HG03432 (cell line): ENCODE data around the gene EEF1B2.
A peak's percentile ranks its signal among the peaks of the same experiment; 100 is the strongest.
"Not testable (repeated sequence)": the region's sequence is repeated elsewhere in the genome, so short reads cannot be mapped to it uniquely, and the experiment has no call there.

Experiments used
- ATAC-seq: cut with Tn5 transposase; IDR thresholded peaks from one replicate; pipeline ENCODE4 v1.9.1; 2021; ENCODE audit warnings: mild to moderate bottlenecking, moderate library complexity; ENCODE audit not compliant: unreplicated experiment

Gene EEF1B2

DNA sequence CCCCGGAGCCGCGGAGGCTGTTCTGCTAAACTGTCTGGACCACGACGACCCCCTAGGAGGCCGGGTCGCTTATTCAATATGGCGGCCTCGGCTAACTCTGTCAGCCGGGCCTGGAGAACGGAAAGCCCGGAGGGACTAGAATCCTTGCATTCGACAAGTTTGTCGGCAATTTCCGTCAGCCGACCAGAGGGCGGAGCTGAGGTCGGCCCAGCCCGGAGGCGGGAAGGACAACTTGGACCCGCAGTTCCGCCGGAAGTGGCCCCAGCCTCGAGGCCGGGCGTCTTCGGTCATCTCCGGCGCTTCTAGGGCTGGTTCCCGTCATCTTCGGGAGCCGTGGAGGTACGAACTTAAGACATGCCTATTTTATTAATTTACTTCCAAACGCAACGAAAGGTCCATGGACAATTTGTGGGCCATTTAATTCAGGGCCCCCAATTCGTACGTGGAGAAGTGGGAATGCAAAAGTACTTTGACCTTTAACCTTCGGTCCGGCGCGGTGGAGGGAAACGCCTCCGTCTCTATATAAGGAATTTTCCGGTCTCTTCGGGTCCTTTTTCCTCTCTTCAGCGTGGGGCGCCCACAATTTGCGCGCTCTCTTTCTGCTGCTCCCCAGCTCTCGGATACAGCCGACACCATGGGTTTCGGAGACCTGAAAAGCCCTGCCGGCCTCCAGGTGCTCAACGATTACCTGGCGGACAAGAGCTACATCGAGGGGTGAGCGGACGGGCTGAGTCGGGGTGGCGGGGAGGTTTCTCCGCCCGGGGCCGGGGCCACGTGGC lies at the start of gene EEF1B2, which contains the start of gene NDUFS1:
Gene EEF1B2 (plus strand): TSS at position 550 of the 779 bp plus-strand sequence. CDS start 85 bp downstream, at position 635.
Gene NDUFS1 (minus strand): TSS at position 99 of the 779 bp plus-strand sequence. CDS start 5,766 bp downstream, outside the sequence.
- ATAC-seq: peak; percentile 92

- no peak for ATAC-seq
Observed at GRCh38 chr2:206112108-206112507, 47.6 kb upstream of the EEF1B2 start.

DNA sequence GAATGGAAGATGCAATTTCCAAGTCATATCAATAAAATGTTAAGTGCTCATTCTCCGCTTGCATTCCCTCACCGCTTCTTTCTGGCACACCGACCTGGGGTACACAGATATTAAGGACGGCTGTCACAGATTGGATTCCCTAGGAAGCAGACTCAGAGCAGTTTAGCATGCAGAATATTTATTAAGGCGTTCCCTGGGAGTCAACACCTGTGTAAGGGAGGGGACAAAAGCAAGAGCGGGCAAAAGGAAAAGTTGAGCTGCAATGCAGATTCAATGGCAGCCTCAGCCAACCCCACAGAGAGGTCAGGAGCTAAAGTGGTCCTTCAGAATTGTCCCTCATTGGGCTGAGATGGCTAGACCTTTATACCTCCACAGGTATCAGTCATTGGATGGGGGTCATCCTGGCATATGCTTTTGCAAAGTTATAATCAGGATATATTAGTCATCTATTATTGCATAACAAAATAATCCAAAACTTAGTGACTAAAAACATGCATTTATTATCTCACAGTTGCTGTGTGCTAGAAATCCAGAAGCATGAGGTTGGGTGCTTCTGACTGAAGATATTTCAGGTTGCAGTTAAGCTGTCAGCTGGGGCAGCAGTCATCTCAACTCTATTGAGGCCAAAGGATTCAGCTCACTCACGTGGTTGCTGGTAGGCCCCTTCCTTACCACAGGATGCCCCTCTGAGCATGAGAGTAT lies 46.7 kb upstream of the EEF1B2 start:
- ATAC-seq: no peak

- ATAC-seq: no peak
Observed at GRCh38 chr2:206115026-206115578, 44.6 kb upstream of the EEF1B2 start.

- no peak for ATAC-seq
Observed at GRCh38 chr2:206116278-206116677, 43.4 kb upstream of the EEF1B2 start.

- ATAC-seq: not testable (repeated sequence)
Observed at GRCh38 chr2:206122569-206122968, 37.1 kb upstream of the EEF1B2 start.

DNA sequence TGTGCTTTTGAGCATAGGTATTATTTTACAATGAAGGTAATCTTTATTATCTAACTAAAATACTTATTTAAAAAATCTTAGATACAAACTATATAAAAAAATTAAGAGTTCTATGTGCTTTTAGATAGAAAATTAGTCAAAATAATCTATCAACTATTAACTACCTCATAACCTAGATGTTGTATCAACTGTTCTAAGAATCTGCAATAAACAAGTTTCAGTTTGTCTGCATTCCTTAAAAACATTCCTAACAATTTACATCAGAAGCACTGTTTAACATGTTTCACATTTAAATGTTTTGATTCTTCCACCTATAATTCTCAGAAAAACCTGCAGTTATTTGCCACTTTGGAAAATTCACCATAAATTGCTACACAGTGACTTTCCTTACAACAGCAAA lies 33.8 kb upstream of the EEF1B2 start:
- ATAC-seq: no peak

GRCh38 chr2:206127656-206128055 lies 32.0 kb upstream of the EEF1B2 start:
- ATAC-seq: no peak

DNA sequence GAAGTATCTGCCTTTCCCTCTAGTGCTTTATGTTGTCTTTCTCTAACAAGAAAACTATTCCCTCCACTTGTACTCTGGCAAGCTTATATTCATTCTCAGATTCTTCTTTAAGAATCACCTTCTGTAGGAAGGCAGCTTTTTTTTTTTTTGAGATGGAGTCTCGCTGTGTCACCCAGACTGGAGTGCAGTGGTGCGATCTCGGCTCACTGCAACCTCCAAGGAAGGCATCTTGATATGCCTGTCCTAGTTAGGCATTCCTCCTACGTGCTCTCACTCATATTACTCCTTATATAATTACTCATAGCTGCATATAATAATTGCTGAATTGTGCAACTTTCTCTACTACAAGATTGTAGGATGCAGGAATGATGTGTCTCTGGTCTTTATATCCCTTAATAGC lies 16.2 kb upstream of the EEF1B2 start:
- no peak for ATAC-seq

GRCh38 chr2:206144383-206144782 lies 15.3 kb upstream of the EEF1B2 start:
- no peak for ATAC-seq

DNA sequence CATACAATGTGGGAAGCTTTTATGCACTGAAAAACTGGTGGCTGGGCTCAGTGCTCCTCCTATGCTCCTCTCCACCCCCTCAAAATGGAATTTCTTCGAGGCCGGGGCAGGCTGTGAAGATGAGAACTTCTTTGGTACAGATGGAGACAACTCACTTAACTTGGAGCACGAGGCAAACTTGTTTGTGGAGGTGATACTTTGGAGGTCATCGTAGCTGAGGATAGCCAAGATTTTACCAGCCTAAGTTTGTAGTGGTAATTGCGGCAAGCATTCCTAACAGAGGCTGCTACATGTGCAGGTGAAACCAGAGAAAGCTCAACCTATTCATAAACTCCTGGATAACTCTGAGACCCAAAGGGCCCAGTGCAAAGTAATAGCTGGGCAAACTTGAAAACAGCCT lies 14.0 kb upstream of the EEF1B2 start:
- no peak for ATAC-seq

DNA sequence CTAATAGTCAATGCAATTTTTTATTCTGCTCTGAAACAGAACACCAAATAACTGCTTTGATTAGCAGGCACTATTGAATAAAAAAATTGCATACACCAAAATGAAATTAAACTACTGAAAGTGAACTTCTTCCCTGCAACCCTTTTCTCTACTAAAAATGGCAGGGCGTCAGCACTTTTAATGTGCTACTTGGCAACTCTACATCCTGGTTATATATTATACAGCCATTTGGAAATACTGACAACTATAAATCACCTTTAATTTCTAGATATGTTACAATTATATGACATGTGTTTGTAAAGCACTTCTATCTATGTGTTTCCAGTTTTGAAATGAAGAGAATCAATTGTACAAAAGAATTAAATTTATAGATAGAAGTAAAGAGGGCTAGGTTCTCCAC lies 10.4 kb upstream of the EEF1B2 start:
- no peak for ATAC-seq

DNA sequence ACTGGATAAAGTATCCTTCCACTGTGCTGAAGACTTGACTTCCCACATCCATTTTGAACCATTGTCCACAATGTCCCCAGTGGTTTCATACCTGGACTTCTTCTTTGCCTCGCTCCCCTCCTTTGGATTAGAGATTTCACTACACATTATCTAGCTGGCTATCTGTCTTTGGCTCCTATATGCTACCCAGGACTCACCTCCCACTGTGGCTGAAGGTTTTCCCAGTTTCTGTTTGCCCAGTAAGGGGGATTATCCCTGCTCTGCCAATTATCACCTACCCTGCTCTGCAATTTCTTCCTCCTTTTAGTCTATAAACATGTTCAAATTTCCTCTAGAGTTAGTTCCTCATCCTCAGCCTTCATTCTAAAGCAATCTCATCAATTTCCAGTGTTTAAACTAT lies 9.5 kb upstream of the EEF1B2 start:
- ATAC-seq: no peak

DNA sequence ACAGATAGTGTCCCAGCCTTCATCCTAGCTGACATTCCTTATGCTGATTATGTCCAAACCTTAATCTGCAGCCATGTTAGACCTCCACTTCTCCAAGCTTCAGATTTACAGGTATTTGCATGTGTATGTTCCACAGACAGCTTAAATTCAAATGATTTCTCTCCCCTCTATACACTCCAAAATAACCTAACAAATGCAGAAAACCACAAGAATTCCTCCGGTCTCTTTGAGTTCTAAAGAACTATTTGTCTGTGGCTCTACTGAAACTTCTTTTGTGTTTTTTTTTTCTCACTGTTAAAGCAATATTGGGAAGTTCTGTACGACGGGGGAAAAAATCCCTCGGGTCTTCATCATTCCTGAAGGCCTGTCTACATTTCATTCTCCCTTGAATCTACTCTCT lies 9.1 kb upstream of the EEF1B2 start:
- ATAC-seq: no peak

DNA sequence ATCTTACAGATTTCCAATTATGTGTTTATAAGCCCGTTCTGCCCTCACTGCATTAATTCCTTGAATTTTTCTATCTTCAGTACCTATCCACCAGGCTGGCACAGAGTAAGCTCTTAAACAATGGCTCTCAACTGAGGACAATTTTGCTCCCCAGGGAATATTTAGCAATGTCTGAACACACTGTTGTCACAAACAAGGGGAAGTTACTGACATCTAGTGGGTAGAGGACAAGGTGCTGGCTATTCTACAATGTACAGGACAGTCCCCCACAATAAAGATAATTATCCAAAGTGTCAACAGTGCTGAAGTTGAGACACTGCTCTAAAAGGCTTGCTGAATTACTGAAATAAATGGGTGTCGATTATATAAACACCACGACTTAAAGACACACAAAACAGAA lies 5.5 kb upstream of the EEF1B2 start:
- peak; percentile 59 for ATAC-seq

GRCh38 chr2:206157014-206157413 lies 2.7 kb upstream of the EEF1B2 start:
- ATAC-seq: not testable (repeated sequence)

DNA sequence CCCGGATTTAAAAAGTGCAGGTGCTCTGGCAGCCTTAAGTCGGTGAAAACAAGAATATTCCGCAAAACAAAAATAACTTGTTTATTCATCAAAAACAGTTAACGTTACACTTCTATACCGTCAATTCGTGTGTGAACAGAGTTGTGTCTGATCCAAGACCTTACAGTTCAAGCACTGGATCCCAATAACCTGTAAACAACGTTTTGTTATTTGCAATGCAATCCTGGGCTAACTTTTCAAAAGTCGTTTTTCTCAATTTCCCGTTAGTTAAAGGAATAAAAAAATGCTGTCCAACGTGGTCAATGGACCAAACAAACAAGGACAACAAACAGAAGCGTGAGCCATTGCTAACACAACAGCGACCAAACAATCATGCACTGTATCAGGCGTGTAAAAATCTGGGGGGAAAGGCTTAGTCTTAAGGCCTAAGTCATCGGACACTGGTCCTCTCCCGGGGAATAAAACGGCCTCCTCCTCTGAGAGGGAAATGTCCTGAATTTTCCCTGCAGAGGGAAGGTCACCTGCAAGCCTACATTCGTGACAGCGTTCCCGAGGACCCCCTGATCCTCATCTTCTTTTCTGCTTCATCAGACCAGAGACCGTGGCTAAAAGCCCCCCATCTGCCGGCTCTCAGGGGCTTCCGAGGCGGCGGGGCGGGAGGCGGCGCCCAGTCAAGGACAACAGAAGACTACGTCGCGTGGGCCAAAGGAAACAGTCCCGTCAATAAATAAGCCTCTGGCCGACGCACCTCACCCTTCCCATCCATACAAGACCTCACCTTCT lies 941 bp upstream of the EEF1B2 start:
- ATAC-seq: peak; percentile 27

DNA sequence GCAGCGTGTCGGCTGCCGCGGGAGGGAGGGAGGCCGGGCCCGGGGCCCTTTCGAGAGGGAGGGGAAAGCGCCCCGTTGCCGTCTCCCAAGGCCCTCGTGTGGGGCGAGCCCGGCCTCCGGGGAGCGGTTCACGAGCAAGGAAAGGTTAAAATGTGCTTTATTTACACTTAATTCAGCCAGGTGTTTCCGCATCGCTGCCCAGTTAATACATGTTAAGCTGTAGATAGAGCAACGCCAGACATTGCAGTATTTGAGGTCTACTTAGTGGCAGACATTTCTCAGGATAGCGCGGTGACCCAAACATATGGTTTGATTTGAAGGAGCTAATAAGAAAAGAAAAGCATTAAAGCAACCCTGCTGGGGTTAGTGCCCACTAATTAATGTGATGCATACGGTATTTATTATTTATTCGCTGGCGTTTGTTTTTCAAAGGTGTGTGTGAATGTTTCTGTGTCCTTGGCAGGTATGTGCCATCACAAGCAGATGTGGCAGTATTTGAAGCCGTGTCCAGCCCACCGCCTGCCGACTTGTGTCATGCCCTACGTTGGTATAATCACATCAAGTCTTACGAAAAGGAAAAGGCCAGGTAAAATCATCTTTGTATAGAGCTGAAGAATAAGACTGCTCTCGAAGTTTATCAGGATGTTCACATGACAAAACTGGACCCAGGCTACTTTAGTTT lies 571 bp downstream of the EEF1B2 start:
- peak; percentile 55 for ATAC-seq

DNA sequence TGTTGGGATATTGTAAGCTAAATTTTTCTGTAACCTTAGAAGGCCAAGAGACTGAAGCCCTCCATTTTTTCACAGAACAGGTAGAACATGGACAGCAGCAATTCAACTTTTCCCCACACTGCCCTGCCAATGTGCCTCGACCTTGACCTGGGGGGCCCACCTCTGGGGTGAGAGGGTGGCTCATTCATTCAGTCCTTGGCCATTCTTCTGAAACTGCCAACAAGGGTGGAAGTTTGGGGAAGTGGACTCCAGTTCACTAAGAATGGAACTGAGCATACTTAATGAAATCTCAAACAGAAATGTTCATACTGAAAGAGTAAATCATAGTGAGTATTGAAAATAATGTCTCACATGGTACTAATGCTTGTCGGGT lies 1.1 kb downstream of the EEF1B2 start:
- no peak for ATAC-seq

GRCh38 chr2:206162401-206162800 lies 2.7 kb downstream of the EEF1B2 start:
- not testable (repeated sequence) for ATAC-seq
